HG03469 (cell line): Measurements from ENCODE around the gene HOXB5.

Experiments
- ATAC-seq: cut with Tn5 transposase; IDR thresholded peaks from one replicate; pipeline ENCODE4 v1.9.1; 2021; ENCODE audit warnings: mild to moderate bottlenecking, moderate library complexity, moderate number of reproducible peaks; ENCODE audit not compliant: unreplicated experiment

Gene HOXB5

DNA sequence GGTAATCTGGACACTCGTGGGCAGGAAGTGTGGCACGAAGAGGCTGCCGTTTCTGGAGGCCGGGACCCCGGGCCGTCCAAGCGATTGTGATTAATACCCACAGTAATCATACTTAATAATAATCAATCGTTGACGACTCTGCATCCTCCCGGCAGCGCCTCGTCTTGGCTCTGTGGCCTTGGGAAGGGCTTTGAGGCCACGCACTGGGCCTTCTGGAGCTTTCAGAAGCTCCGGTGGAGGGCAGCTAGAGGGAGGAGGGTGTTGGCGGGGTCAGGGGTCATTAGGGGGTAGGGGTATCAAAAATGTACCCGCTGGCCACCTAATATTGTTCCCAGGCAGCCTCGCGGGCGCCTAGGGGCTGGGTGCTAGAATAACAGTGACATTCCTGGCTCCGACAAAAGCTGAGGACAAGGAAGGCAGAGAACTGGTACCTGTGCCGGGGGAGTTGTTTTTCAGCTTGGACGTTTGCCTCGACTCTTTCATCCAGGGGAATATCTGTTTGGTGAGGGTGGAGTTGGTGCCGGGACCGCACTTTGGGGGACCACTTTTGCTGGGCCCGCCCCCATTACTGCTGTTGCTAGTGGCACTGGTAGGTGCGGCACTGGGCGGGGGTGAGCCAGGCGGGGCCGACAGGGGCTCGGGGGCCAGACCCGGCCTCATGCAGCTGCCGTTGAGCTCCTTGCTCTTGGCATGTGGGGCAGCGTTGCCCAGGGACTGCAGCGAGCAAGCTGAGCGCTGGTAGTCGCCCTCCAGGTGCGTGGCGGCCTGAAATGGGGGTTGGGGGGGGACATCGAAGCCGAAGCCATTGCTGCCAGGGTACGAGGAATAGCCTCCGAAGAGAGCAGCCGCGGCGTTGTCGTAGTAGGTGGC is 41.7 kb downstream of the HOXB5 start:
- ATAC-seq: no peak

DNA sequence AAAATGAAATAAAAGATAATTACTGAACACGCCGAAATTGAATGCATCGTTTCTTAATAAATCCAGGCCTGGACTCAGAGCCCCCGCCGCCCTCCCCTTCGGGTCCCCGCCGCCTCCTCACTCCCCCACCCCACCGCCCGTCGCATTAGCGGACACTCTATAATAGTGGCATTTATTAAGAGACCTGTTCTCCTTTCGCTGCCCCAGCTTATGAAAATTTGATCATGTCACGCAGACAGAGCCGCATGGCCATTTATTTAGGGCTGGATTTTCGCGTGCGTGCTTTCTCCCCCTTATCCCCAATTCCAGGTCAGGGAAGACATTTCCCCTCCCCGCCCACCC is 42.4 kb downstream of the HOXB5 start:
- ATAC-seq: no peak

DNA sequence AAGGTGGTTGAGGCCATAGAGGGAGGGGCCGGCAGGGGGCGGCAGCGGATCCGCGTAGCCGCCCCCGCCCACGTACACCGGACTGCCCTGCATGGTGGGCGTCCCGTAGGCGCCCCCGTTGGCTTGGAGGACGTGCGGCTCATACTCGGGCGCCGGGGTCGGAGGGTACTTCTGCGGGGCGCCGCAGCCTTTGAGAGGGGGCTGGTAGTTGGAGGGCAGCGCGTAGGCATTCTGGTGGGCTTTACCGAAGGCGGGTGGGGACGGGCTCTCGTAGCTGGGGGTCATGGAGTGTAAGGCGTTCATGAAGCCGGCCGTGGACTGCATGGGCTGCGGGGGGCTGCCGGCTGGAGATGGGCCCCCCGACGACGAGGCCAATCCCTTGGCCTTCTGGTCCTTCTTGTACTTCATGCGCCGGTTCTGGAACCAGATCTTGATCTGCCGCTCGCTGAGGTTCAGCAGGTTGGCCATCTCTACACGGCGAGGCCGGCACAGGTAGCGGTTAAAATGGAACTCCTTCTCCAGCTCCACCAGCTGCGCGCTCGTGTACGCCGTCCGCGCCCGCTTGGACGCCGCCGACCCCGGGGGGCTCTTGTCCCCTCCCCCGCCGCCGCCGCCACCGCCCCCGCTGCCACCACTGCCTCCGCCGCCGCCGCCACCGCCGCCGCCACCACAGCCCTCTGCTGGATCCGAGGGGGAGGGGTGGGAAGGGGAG is 42.9 kb downstream of the HOXB5 start:
- ATAC-seq: no peak

DNA sequence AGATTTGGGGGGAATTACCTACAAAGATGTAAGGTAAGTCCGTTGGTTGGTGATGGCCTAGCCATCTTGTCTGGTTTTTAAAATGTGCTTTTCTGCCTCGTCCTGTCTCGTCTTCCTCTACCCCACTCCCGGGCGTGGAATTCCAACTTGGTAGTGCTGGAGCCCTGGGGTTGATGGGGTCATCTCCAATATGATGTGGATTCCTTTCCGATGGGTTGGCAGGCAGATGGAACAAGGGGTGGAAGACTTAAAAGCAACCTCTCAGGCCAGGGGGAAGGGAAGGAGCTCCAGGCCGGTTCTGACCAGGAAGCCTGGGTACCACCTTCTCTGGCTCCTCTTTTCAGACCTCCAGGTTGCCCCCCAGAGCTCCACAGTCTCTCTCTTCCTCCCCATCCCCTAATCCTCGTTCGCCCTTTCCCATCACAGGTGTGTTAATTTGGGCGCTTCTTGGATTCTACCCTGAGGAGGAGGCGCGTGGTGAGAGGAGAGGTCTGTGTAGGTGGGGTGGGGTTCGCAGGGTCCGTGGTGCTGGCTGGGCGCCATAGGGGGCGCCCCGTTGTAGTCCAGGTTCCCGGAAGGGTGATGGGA is 43.6 kb downstream of the HOXB5 start:
- no peak for ATAC-seq

GRCh38 chr17:48549281-48549630 is 44.3 kb downstream of the HOXB5 start:
- ATAC-seq: no peak

DNA sequence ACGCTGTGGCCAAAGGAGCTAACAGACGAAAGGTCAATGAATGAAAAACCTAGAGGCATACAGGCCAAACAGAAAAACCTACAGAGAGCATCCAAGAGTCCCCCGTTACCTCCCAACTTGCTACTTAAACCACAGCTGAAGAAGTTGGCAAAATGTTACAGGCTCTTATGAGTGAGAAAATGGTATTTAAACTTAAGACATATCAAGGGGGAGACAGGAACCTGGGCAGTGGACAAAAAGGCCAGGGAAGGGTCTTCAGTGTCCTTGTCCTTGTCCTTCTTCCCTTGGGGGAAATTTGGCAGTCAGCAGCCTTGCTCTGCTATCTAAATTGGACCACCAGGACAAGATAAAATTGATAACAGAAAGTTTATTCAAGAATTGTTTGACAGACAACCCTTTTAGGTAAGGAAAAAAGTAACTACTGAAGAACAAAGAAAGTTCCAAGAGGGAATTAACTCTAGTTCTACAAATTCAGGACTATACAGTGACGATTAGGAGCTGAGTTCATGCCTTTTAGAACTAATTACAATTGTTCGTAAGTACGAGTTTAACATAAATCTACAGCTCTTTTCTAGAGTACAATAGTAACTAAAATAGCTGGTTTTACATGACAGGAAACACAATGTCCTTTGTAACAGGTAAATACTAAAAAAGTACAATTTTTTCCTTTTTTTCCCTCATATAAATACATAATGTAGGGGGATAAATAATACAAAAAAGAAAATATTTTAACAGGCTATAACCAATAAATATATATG is 44.9 kb downstream of the HOXB5 start:
- no peak for ATAC-seq

- no peak for ATAC-seq
These were observed 45.6 kb downstream of the HOXB5 start for GRCh38 chr17:48547808-48548522.

- ATAC-seq: no peak
These were observed 46.4 kb downstream of the HOXB5 start for GRCh38 chr17:48546924-48547807.

DNA sequence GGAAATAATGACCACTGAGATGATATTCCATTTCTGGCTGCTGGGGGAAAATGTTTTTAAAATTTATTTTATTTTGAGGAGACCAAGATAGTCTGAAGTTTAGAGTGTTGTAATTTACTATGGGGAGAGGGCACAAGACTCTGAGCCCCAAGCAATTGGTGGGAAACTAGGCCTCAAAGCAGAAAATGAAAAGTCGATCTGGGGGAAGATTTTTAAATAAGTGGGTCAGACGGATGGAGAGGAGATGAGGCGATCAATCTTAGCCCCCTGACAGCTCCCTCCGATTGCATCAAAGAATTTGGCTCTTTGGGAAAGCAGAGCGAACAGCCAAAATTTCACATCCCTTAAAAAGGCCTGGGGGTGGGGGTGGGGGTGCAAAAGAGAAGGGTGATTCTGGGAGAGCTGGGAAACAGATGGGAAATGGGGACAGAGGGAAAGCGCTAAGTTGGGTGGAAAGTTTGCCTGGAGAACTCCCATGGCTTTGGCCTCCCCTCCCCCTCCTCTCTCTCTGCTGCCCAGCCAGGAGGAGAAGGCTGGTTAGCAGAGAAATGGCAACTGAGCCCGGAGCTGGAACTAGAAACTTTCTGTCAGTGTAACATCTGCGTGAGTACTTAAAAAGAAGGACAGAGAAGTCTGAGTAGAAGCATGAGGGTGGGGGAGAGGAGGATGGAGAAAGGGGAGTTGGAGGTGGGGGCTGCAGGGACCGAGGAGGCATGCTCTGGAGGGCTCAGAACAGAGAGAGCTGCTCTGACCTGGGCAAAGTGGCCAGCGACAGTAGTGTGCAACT is 47.2 kb downstream of the HOXB5 start:
- no peak for ATAC-seq

DNA sequence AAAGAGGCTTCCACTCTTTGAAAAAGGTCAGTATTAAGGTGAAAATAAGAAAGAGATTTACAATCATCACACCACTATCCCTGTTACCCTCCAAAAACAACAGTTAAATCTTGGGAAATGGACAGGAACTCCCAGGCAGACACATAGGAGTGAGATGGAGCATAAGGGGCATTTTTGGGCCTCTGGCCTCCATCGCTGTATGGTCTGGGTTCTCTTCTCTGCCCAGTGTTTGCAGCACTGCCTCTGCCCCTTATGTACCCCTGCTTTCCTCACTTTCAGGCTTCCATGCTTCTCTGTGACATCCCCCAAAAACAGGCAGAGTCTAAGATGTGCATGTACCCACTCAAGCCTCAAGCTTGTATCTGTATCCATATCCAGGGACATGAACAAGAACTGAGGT is 48.0 kb downstream of the HOXB5 start:
- ATAC-seq: no peak

DNA sequence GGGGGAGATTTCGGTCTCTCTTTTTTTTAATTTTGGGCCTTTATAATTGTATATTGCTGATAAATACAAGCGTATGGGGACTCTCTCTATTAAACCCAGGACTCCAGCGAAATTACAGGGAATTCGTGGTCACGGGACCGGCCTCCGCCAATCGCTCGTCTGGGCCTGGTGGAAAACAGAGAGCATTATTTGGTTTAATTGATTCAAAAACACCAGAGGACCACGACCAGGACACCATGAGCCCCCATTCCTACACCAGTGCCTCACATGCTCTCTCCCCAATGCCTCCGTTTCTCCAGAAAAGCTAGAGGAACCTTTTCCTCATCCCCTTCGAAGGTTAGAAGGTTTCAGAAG is 48.6 kb downstream of the HOXB5 start, which contains the start of gene HOXB2:
Gene HOXB2, minus strand, starts transcription at position 88 of the 354 bp plus-strand sequence. CDS start 198 bp downstream, outside the sequence.
- no peak for ATAC-seq

GRCh38 chr17:48544349-48545021 is 49.1 kb downstream of the HOXB5 start:
- no peak for ATAC-seq

GRCh38 chr17:48543854-48544348 is 49.7 kb downstream of the HOXB5 start:
- ATAC-seq: no peak

DNA sequence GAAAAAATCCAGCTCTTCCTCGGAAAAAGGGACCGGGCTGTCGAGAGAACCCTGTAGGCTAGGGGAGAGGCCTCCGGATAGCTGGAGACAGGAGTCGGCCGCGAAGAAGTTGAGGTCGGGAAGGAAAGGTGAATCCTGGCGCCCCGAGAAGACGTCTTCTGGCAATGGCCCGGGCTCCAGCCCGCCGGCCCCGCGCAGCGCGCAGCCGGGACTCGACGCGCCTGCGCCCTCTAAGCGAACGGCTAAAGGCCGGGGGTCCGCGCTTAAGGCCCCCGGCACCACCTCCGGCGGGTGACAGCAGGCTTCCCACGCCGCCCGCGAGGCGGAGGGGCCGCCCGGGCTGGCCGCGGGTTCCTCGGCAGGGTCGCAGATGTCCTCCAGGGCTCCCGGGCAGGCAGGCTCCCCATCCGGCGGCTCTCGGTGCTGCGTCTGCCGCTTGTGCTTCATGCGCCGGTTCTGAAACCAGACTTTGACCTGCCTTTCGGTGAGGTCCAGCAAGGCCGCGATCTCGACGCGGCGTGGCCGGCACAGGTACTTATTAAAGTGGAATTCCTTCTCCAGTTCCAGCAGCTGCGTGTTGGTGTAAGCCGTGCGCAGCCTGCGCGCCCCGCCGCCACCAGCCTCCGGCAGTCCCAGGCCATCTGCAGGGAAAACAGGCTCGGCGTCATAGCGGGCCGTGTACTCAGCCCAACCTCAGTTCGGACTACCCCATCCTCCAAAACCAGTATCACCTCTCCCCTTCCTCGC is 50.3 kb downstream of the HOXB5 start:
- ATAC-seq: no peak

- no peak for ATAC-seq
These were observed 50.9 kb downstream of the HOXB5 start for GRCh38 chr17:48542698-48543106.

DNA sequence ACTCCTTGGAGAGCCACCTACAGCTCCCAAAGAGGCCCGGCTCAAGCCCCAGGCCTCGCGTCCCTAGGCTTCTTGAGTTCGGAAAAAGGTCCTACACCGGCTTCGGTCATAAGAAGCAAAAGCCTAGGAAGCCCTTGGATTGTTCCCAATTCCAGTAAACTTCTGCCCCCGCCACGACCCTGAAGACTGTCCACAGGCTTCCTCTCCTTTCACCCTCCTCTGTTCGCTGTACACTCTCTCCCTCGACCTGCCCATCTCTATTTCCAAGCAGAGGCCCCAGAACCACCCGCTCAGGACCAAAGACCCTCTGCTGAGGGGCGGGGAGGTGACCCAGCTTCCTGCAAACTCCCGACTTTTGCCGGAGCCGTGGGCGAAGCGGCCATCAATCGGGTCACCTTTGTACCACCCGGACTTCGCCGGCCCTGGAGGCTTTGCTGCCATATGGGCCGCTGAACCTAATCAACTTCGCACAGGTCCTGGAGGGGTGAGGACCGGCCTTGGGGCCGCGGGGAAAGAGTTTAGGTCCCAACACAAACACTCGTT is 51.4 kb downstream of the HOXB5 start:
- ATAC-seq: no peak

GRCh38 chr17:48541577-48542113 is 51.9 kb downstream of the HOXB5 start:
- ATAC-seq: no peak
